Heart left ventricle (tissue), 16 donors: ENCODE data around the gene CABLES1. TPM values are rescaled to one million over a fixed set of nuclear protein-coding genes. Genes with fewer than 3 reads are reported as not detected.

Experiments used
- ATAC-seq, 4 donors: fragments of 200-7000 bp; cut with Tn5 transposase; one replicate each; pipeline ENCODE4 v1.9.1; 2020 to 2022; ENCODE audit warnings: moderate library complexity in 4 of 4, mild to moderate bottlenecking in 3 of 4, moderate number of reproducible peaks in 1 of 4
- DNase-seq, 5 donors: peaks; one replicate each; pipeline ENCODE4 v3.0.0-alpha.2; 2020
- H3K27ac ChIP-seq, 12 donors: fragments of 200-600 bp; sonication (generic) in 4 of 12; one replicate each; pipeline versions ENCODE4 v1.5.0 to v1.8.0; 2016 to 2022; ENCODE audit warnings: mild to moderate bottlenecking in 2 of 12
- H3K27me3 ChIP-seq, 9 donors: fragments of 200-600 bp; sonication (generic) in 2 of 9; one replicate each; pipeline versions ENCODE4 v1.5.1 to v1.8.0; 2016 to 2022; ENCODE audit warnings: mild to moderate bottlenecking in 3 of 9
- H3K36me3 ChIP-seq, 9 donors: fragments of 200-600 bp; sonication (generic) in 2 of 9; one replicate each; pipeline versions ENCODE4 v1.5.0 to v1.8.0; 2018 to 2022; ENCODE audit warnings: mild to moderate bottlenecking in 2 of 9
- H3K4me1 ChIP-seq, 12 donors: fragments of 200-600 bp; sonication (generic) in 4 of 12; one replicate each; pipeline versions ENCODE4 v1.5.0 to v1.8.0; 2016 to 2022; ENCODE audit warnings: mild to moderate bottlenecking in 3 of 12
- H3K4me3 ChIP-seq, 12 donors: fragments of 200-600 bp; sonication (generic) in 4 of 12; one replicate each; pipeline versions ENCODE4 v1.5.0 to v1.8.0; 2017 to 2022; ENCODE audit warnings: mild to moderate bottlenecking in 9 of 12, moderate library complexity in 4 of 12
- H3K9me3 ChIP-seq, 12 donors: fragments of 200-600 bp; sonication (generic) in 4 of 12; one replicate each; pipeline versions ENCODE4 v1.5.0 to v1.8.0; 2016 to 2022; ENCODE audit warnings: mild to moderate bottlenecking in 1 of 12
- POLR2A ChIP-seq, 2 donors: fragments of 450-650 bp; IDR thresholded peaks; one replicate each; pipeline ENCODE4 v1.6.1; 2017; ENCODE audit warnings: antibody characterized with exemption in 2 of 2, mild to moderate bottlenecking in 2 of 2, moderate library complexity in 2 of 2
- WGBS, 4 donors: extraction: QIAGEN DNeasy Blood & Tissue Kit in 2 of 4; methylation state at CpG; one replicate each; pipeline versions ENCODE4 v1.1.5 to v1.1.7; 2013 to 2018; 5-methylcytosine and 5-hydroxymethylcytosine counted together
- intact Hi-C, 10 donors: fragments of 100-400 bp; cut with DNase I; formaldehyde crosslinking; loops; one replicate each; pipeline versions ENCODE4 v1.11.1 to v1.14.2; 2022
- polyA plus RNA-seq, 2 donors: library from polyadenylated mRNA; stranded (reverse); fragments of 200-250 nt; gene quantifications; one replicate each; pipeline ENCODE4 v1.2.3, GENCODE V29; 2013
- total RNA-seq, 9 donors: library from RNA; depleted of rRNA in 2 of 9; stranded (reverse); fragments of >200 nt in 2 of 9; fragmentation: NEBNext Ultra II Directional in 3 of 9; extraction: Animal tissue kit (Norgen Biotek cat#: 25700) in 3 of 9; gene quantifications; one replicate each; pipeline versions ENCODE4 v1.1.0 to v1.2.4, GENCODE V29; 2016 to 2023
- TF ChIP-seq, protein P1 (sequence below), 12 donors: fragments of 200-600 bp; sonication (generic) in 4 of 12; IDR thresholded peaks; one replicate each; pipeline versions ENCODE4 v1.5.0 to v1.8.0; 2018 to 2022; ENCODE audit warnings: antibody characterized with exemption in 12 of 12, mild to moderate bottlenecking in 5 of 12
- donor health status: ischemic (EF 13 %, LVEDD 7.1; RV severe dilation, severe dysfunction).
- donor health status: healthy with polysubstance abuse.
- donor health status: DM: no; HTN: yes; CAD: no.
- donor health status: DM: no; HTN: no; CAD: no.
- donor health status: ischemic (EF 25% LVEDD 6.9; RV normal size, moderate dysfunction).
- donor health status: ischemic (EF 25% LVEDD 5.7; RV mildly dilated, moderate dysfunction).
- donor health status: healthy.
- donor health status: DM: yes; HTN: yes; CAD: no.
- donor health status: ischemic (EF 35%, LVEDD 5.7; RV mildly dilated, moderate dysfunction).
- donor health status: nonischemic (EF 11% LVEDD 7.7; RV severe dilation, severe dysfunction).
- donor health status: DM: yes; HTN: yes; CAD: no.
- donor health status: PGD.
- donor health status: ischemic (EF 29% LVEDD 5.4; RV normal size, mild dysfunction).
- donor health status: nonischemic (EF 23%, LVEDD 6.1; RV moderate dilation, normal function).

CABLES1 gene
- total and polyA plus RNA-seq, 11 donors, result 0.28 to 7.2 (median 2.1) TPM

DNA sequence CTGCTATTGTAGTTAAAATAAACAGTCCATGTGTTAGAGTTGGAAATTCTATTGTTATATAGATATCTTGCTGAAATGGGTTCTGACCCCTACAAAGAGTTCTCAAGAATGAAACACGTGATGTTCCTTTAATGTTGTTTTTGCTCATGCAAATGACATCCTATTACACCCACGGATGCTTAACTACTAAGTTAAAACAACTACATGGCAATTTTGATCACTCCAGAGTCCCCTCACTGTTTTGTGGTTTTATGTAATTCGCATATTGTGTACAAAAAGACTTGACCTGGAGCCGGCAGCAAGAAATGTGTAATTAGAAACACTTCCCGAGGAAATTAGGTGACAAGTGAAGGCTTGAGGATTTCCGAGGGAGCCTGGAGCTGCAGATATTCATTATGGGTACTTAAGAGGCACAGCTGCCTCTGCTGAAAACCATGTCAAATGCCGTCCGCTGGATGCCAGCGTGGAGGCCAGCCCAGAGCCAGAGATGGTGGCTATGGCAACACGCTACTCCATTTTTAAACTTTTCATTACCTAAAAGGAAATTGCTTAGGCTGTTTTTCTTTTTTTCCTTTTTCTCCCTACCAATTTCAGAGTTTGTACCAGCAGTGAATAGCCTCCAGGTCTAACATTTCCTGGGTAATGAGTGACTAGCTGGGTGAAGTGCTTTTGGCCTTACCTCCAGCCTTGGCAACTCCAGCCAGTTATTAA, 21.0 kb upstream of the CABLES1 start:
- H3K4me1 ChIP-seq, result peaks cover 0 to 13% (median 4%) of the 10 kb centered on the region in 12 donors
- peaks cover 0 to 15% (median 0%) of the 10 kb centered on the region in 12 donors for H3K9me3 ChIP-seq
- 35 to 42% (median 37%) methylated on average over 10 of the region's 10 CpGs for WGBS, 4 donors
- no peaks in the 10 kb centered on the region for H3K36me3 ChIP-seq
- no peak overlapping the region for H3K4me3 ChIP-seq
- ATAC-seq (no peak), DNase-seq (no peak)
- intact Hi-C loops, result no loop called here
- peaks cover 0 to 3% (median 0%) of the 10 kb centered on the region in 9 donors for H3K27me3 ChIP-seq
- H3K27ac ChIP-seq, result no peak overlapping the region
- no peak for TF ChIP-seq POLR2A (IDR thresholded peaks at IDR 0.05)
- TF ChIP-seq, protein P1, sequence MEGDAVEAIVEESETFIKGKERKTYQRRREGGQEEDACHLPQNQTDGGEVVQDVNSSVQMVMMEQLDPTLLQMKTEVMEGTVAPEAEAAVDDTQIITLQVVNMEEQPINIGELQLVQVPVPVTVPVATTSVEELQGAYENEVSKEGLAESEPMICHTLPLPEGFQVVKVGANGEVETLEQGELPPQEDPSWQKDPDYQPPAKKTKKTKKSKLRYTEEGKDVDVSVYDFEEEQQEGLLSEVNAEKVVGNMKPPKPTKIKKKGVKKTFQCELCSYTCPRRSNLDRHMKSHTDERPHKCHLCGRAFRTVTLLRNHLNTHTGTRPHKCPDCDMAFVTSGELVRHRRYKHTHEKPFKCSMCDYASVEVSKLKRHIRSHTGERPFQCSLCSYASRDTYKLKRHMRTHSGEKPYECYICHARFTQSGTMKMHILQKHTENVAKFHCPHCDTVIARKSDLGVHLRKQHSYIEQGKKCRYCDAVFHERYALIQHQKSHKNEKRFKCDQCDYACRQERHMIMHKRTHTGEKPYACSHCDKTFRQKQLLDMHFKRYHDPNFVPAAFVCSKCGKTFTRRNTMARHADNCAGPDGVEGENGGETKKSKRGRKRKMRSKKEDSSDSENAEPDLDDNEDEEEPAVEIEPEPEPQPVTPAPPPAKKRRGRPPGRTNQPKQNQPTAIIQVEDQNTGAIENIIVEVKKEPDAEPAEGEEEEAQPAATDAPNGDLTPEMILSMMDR (IDR thresholded peaks at IDR 0.05), result no peak

DNA sequence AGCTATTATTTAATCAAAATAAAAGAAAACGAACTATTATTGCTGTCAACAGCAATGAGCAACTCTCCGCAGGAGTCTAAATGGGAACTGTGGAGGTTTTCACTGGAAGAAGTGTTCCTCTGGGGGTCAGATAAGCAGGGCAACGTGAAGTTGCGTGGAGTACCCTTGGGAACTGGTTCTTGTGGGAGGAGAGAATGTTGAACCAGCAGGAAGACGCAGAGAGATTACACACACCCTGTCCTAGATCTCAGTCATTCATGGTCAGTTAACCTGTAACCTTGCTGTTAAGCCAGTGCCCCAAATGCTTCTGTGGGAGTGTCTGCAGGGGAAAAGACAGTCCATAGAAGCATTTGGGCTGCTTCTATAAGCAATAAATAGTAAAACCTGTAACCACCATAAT, 20.4 kb upstream of the CABLES1 start:
- Histone ChIP-seq H3K9me3 (peaks cover 0 to 15% (median 0%) of the 10 kb centered on the region in 12 donors), H3K27me3 (peaks cover 0 to 3% (median 0%) of the 10 kb centered on the region in 9 donors), H3K4me3 (no peak overlapping the region), H3K4me1 (peaks cover 0 to 13% (median 4%) of the 10 kb centered on the region in 12 donors), H3K27ac (no peak overlapping the region), H3K36me3 (no peaks in the 10 kb centered on the region)
- TF ChIP-seq, protein P1 (IDR thresholded peaks at IDR 0.05), result no peak
- intact Hi-C loops, result no loop called here
- no peak for ATAC-seq
- 43 to 54% (median 45%) methylated on average over 5 of the region's 5 CpGs for WGBS, 4 donors
- DNase-seq, result no peak

DNA sequence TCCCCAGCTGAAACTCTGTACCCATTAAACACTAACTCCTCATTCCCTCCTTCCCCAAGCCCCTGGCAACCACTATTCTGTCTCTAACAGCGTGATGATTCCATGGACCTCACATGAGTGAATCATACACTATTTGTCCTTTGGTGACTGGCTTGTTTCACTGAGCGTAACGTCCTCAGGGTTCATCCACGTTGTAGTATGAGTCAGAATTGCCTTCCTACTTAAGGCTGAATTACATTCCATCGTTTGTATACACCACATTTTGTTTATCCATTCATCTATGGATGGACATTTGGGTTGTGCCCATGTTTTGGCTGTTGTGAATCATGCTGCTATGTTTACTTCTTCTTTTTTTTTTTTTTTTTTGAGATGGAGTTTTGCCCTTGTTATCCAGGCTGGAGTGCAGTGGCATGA, 19.6 kb upstream of the CABLES1 start:
- DNase-seq, result no peak
- Histone ChIP-seq H3K36me3 (no peaks in the 10 kb centered on the region), H3K4me1 (peaks cover 0 to 13% (median 4%) of the 10 kb centered on the region in 12 donors), H3K27ac (no peak overlapping the region), H3K27me3 (peaks cover 0 to 3% (median 0%) of the 10 kb centered on the region in 9 donors), H3K9me3 (peaks cover 0 to 14% (median 0%) of the 10 kb centered on the region in 12 donors), H3K4me3 (no peak overlapping the region)
- WGBS, 4 donors, result 67 to 89% (median 76%) methylated on average over 5 of the region's 5 CpGs
- TF ChIP-seq, protein P1 (IDR thresholded peaks at IDR 0.05), result no peak
- TF ChIP-seq POLR2A (IDR thresholded peaks at IDR 0.05), result no peak
- intact Hi-C loops, result no loop called here
- ATAC-seq, result no peak

DNA sequence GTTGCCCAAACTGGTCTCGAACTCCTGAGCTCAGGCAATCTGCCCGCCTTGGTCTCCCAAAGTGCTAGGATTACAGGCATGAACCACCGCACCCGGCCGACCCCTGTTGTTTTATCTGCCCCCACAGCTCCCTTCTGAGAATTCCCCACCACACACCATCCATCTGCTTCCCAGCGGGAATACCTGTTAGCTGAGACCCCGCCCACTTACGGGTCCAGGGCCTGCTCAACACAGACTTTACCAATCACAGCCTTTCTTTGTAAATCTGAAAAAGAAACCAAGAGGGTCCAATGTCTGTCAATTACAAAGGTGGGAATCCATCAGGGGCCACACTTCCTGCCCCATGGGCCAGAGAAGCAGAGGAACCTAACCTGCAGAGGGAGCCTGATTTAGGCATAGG, 14.2 kb upstream of the CABLES1 start:
- H3K36me3 ChIP-seq, result no peaks in the 10 kb centered on the region
- no peak for TF ChIP-seq POLR2A (IDR thresholded peaks at IDR 0.05)
- TF ChIP-seq, protein P1 (IDR thresholded peaks at IDR 0.05), result no peak
- H3K27ac ChIP-seq, result no peak overlapping the region
- no peak for ATAC-seq
- intact Hi-C loops, result no loop called here
- H3K9me3 ChIP-seq, result no peaks in the 10 kb centered on the region
- WGBS, 4 donors, result 93 to 95% (median 95%) methylated on average over 8 of the region's 8 CpGs
- peaks cover 0 to 7% (median 0%) of the 10 kb centered on the region in 12 donors for H3K4me1 ChIP-seq
- DNase-seq, result no peak
- no peaks in the 10 kb centered on the region for H3K27me3 ChIP-seq
- no peak overlapping the region for H3K4me3 ChIP-seq
